Activated CD8-positive, alpha-beta memory T cell treated with anti-CD3 and anti-CD28 coated beads for 24 hours (primary cell): ENCODE results near the gene YPEL5.
"Not testable (repeated sequence)": the region's sequence is repeated elsewhere in the genome, so short reads cannot be mapped to it uniquely, and the experiment has no call there.

Source experiments
- DNase-seq: peaks from one replicate; pipeline ENCODE4 v3.0.0-alpha.2; 2020

The YPEL5 gene

GRCh38 chr2:30146337-30147195 lies at the start of gene YPEL5:
Gene YPEL5 (plus strand): TSS chr2:30147007. CDS start chr2:30156652, 9,645 bp downstream.
- peak; percentile 99 for DNase-seq

- DNase-seq: peak; percentile 21
Observed at GRCh38 chr2:30098266-30099005, 48.4 kb upstream of the YPEL5 start.

DNA sequence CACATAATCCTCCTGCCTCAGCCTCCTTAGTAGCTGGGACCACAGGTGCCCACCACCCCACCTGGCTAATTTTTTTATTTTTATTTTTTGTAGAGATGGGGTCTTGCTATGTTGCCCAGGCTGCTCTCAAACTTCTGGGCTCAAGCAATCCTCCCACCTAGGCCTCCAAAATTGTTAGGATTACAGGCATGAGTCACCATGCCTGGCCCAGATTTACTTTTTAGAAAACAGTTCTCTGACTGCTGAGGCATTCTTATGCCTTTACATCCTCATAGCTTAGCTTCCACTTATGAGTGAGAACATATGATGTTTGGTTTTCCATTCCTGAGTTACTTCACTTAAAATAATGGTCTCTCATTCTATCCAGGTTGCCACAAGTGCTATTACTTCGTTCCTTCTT lies 47.4 kb upstream of the YPEL5 start:
- not testable (repeated sequence) for DNase-seq

- DNase-seq: not testable (repeated sequence)
Observed at GRCh38 chr2:30100691-30101090, 46.1 kb upstream of the YPEL5 start.

- DNase-seq: peak; percentile 21
Observed at GRCh38 chr2:30104307-30104706, 42.5 kb upstream of the YPEL5 start.

DNA sequence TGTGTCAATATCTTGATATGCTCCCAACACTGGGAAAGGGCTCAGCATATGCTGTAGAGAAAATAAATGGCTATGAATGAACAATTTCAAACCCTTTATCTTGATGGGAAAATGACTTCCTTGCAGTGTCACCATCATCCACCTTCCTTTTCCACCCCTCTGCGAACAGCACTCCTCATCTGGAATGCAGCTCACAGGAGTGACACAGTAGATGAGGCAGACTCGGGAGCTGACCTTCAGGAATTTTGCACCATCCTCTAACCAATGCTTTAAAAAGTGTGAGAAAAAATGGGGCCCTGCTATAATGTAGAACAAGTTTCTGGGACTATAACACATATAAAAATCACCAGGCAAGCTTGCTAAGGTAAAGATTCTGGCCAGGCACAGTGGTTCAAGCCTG lies 41.3 kb upstream of the YPEL5 start:
- DNase-seq: peak; percentile 17

DNA sequence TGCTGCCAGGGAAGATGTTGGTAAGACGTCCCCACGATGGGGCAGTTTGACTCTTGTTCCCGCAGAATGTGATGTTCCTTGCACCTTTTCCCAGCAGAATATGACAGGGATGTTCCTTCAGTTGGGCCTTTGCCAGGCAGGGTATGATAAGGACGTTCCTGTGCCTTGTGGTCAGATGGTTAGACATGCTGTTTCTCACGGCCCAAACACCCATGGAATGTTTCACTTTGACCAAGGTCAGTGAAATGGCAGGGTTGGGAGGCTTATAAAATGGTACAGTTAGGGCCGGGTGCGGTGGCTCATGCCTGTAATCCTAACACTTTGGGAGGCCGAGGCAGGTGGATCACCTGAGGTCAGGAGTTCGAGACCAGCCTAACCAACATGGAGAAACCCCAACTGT lies 40.3 kb upstream of the YPEL5 start:
- DNase-seq: peak; percentile 28

DNA sequence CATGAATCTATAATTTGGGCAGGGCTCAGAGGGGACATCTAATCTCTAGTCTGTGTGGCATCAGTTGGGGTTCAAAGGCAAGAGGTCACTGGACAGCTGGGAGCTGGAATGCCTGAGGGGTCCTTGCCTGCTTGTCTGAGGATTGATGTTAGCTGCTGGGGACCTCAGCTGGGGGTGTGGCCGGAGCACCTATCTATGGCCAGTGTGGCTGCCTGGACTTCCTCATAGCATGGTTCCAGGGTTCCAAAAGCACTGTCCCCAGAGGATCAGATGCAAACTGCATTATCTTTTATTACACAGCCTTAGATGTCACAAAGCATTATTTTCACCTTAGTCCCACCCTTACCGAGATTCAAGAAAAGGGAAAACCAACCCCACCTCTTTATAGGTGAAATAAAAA lies 38.6 kb upstream of the YPEL5 start:
- no peak for DNase-seq

GRCh38 chr2:30108851-30109250 lies 38.0 kb upstream of the YPEL5 start:
- DNase-seq: peak; percentile 17

DNA sequence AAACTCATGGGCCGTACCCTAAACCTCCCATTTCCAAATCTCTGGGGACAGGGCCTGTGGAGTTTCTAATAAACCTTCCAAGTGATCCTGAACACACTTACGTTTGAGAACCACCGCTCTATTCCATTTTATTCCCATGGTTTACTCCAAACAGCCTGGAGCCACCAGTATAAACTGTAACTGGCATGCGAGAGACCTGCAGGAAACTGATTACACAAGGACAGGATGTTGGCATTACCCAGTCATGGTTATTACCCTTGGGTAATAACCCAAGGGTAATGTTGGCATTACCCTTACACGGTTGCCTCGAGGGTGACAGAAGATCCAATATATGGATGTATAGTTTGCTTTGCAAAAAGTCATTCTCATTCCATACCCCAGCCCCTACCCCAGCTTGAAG lies 37.0 kb upstream of the YPEL5 start:
- DNase-seq: no peak

GRCh38 chr2:30110773-30111172 lies 36.0 kb upstream of the YPEL5 start:
- DNase-seq: no peak

DNA sequence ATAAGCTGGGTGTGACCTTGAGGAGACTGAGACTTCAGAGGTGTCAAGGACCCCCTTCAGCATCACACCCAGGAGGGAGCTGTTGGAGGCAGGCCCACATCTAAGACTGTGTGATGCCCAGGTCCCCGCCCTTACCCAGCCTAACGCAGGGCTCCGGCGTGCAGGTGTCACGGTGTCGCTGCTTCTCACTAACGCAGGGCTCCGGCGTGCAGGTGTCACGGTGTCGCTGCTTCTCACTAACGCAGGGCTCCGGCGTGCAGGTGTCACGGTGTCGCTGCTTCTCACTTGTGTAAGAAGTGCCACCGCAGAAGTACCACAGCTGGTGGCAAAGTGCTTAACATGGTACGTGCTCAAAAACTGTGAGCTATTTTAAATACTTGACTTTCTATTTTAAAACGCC lies 35.6 kb upstream of the YPEL5 start:
- DNase-seq: not testable (repeated sequence)

DNA sequence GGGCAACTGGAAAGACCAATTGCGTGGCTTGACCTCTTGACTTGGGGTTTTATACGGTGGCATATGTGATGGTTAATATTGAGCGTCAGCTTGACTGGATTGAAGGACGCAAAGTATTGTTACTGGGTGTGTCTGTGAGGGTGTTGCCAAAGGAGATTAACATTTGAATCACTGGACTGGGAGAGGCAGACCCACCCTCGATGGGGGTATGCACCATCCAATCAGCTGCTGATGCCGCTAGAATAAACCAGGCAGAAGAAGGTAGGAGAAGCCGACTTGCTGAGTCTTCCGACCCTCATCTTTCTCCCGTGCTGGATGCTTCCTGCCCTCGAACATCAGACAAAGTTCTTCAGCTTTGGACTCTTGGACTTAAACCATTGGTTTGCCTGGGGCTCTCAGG lies 34.2 kb upstream of the YPEL5 start:
- DNase-seq: no peak

- DNase-seq: no peak
Observed at GRCh38 chr2:30113617-30114293, 33.1 kb upstream of the YPEL5 start.

DNA sequence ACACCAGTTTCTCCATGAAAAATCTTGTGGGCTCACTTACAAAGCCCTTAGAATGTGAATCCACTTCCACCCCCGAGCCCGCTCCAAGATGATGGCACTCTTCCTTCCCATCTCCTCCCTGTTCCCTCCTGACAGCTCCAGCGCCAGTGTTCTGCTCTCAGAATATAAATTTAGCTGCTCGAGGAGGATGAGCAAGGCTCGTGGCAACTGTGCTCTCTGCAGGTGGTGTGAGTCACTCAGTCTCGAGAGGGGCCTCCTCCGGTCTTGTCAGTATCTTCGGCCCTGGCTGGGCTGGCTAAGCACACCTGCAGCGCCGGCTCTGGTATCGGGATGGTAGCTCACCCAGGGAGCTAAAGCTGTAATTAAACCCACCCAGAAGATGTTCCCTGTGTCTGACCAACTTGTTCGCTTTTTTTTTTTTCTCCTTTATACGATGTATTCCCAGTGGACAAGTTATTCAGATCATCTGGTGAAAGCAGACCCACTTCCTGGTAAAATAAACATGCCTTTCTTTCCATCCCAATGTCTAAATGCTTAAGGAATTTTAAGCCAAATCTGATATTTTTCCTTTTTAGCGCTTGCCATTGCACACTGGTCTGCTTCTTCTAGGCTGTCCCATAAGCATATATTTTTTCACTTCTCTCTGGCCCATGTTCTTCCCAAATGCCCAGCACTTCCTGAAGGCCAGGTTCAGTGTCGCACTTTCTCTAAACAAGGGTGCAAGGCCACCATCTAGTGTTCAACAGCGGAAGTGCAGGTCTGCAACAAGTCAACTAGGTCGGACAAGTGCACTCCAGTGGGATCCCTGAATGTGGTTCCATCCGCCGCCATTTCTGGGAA lies 31.4 kb upstream of the YPEL5 start:
- peak; percentile 79 for DNase-seq

DNA sequence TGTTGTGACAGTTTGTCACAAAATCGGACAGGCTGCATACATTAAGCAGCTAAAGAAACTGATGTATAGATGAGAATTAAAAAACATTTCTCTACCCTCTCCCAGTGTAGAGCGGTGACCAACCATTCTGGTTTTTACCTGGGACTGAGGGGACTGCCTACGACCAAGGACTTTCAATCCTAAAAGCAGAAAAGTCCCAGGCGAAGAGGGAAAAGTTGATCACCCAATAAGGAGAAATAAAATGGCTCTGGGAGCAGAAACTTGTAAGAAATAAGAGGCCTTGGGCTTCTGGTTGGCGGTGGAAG lies 30.9 kb upstream of the YPEL5 start:
- DNase-seq: no peak

DNA sequence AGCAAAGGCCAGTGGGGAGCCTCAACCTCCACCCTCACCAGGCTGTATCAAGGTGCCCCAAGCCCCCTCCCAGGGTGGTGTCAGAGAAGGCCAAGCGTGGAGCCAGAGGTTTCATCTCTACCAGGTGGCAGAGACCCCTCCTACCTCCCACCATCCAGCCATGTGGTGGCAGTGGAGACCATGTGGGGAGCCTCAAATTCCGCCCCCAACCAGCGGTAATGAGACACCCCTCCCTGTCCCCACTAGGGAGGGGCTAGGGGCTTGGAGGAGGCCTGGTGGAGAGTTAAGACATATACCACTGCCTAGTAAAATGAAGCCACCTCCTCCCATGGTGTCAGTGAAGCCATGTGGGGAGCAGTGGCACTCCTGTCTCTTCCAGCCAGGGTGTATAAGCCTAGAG lies 24.4 kb upstream of the YPEL5 start:
- DNase-seq: no peak

DNA sequence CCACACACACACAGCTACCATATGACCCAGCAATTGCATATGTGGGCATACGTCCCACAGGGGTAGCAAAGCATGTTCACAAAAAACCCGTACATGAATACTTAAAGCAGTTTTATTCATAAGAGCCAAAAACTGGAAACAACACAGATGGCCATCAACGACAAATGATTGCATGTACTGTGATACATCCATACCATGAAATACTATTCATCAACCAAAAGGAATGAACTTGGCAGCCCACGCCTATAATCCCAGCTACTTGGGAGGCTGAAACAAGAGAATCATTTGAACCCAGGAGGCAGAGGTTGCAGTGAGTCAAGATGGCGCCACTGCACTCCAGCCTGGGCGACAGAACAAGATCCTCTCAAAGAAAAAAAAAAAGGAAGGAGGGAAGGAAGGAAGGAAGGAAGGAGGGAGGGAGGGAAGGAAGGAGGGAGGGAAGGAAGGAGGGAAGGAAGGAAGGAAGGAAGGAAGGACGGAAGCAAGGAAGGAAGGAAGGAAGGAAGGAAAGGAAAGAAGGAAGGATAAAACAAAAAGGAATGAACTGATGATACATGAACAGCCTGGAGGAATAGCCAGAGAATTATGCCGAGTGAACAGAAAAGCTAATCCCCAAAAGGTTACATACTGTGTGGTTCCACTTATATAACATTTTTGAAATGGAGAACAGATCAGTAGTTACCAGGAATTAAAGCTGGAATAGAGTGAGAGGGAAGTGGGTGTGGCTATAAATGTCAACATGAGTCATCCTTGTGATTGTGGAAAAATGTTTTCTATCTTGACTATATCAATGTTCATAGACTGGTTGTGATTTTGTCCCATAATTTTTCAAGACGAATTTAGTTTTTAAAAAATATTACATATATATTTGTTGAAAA lies 19.6 kb upstream of the YPEL5 start:
- DNase-seq: no peak

GRCh38 chr2:30134582-30134981 lies 12.2 kb upstream of the YPEL5 start:
- DNase-seq: no peak

GRCh38 chr2:30135541-30135940 lies 11.3 kb upstream of the YPEL5 start:
- no peak for DNase-seq

- DNase-seq: no peak
Observed at GRCh38 chr2:30136764-30137444, 9.9 kb upstream of the YPEL5 start.
